Loucy (cell line): Measurements from ENCODE around the gene PEX14.
A peak's percentile ranks its signal among the peaks of the same experiment; 100 is the strongest.

Experiments
- H2AFZ ChIP-seq: fragments of 200-600 bp; sonication (generic); 2 replicates; pipeline ENCODE4 v1.6.0; 2016; ENCODE audit warnings: antibody characterized with exemption, mild to moderate bottlenecking, low read length, moderate library complexity
- H3F3A ChIP-seq: fragments of 200-600 bp; 2 replicates; pipeline ENCODE4 v1.6.0; 2016; ENCODE audit warnings: antibody characterized with exemption, low read depth, mild to moderate bottlenecking
- H3K27me3 ChIP-seq: fragments of 200-600 bp; sonication (generic); 2 replicates; pipeline ENCODE4 v1.6.1; 2014; ENCODE audit warnings: low read length, mild to moderate bottlenecking; ENCODE audit not compliant: insufficient read depth, poor library complexity, severe bottlenecking
- H3K36me3 ChIP-seq: fragments of 200-600 bp; sonication (generic); 2 replicates; pipeline ENCODE4 v1.6.1; 2016; ENCODE audit warnings: low read length; ENCODE audit not compliant: insufficient read depth
- H3K4me1 ChIP-seq: fragments of 200-600 bp; sonication (generic); 2 replicates; pipeline ENCODE4 v1.5.1; 2014; ENCODE audit warnings: low read length, mild to moderate bottlenecking; ENCODE audit not compliant: insufficient read depth, poor library complexity, severe bottlenecking
- H3K4me2 ChIP-seq: fragments of 200-600 bp; sonication (generic); 2 replicates; pipeline ENCODE4 v1.6.0; 2014; ENCODE audit warnings: antibody characterized with exemption, low read length, low read depth, mild to moderate bottlenecking; ENCODE audit not compliant: poor library complexity, severe bottlenecking
- H3K4me3 ChIP-seq: fragments of 200-600 bp; sonication (generic); 2 replicates; pipeline ENCODE4 v1.5.1; 2014; ENCODE audit warnings: low read length, mild to moderate bottlenecking, mixed read lengths; ENCODE audit not compliant: poor library complexity, severe bottlenecking
- H3K79me2 ChIP-seq: fragments of 200-600 bp; sonication (generic); 2 replicates; pipeline ENCODE4 v1.6.1; 2014; ENCODE audit warnings: low read length; ENCODE audit not compliant: insufficient read depth
- H3K9ac ChIP-seq: fragments of 200-600 bp; sonication (generic); 2 replicates; pipeline ENCODE4 v1.6.0; 2014; ENCODE audit warnings: mild to moderate bottlenecking, low read depth, low read length, moderate library complexity; ENCODE audit not compliant: poor library complexity, severe bottlenecking
- H3K9me2 ChIP-seq: fragments of 200-600 bp; sonication (generic); replicated peaks from 2 replicates; pipeline ENCODE4 v1.6.1; 2016; ENCODE audit warnings: low read depth, low read length, mixed read lengths
- H3K9me3 ChIP-seq: fragments of 200-600 bp; sonication (generic); 2 replicates; pipeline ENCODE4 v1.6.1; 2014; ENCODE audit warnings: mild to moderate bottlenecking, antibody characterized with exemption, low read length, low read depth; ENCODE audit not compliant: insufficient read depth
- H4K20me1 ChIP-seq: fragments of 200-600 bp; sonication (generic); 2 replicates; pipeline ENCODE4 v1.6.0; 2014; ENCODE audit warnings: antibody characterized with exemption, low read length, mild to moderate bottlenecking; ENCODE audit not compliant: insufficient read depth, poor library complexity, severe bottlenecking
- CTCF ChIP-seq: fragments of 200-600 bp; sonication (generic); conservative IDR thresholded peaks from 2 replicates; pipeline ENCODE4 v1.5.1; 2014; ENCODE audit warnings: mild to moderate bottlenecking, antibody characterized with exemption, low read length
- EZH2phosphoT487 ChIP-seq: fragments of 200-600 bp; IDR thresholded peaks from 2 replicates; pipeline ENCODE4 v1.6.1; 2018; ENCODE audit warnings: antibody characterized with exemption, mild to moderate bottlenecking, moderate library complexity, borderline replicate concordance

The PEX14 gene

GRCh38 chr1:10522322-10522860 lies 47.6 kb downstream of the PEX14 start:
- Histone ChIP-seq H3K4me3 (no peak overlapping the region), H4K20me1 (peaks cover 3% of the 10 kb centered on the region), H2AFZ (no peak overlapping the region), H3K9me3 (no peaks in the 10 kb centered on the region), H3K9me2 (no peaks in the 10 kb centered on the region), H3K36me3 (peaks cover 11% of the 10 kb centered on the region; the same call in 1 of the 2 replicates), H3F3A (no peaks in the 10 kb centered on the region), H3K79me2 (peaks cover 75% of the 10 kb centered on the region), H3K27me3 (no peaks in the 10 kb centered on the region), H3K4me1 (peaks cover 19% of the 10 kb centered on the region), H3K9ac (no peak overlapping the region), H3K4me2 (peak overlapping the region; percentile 11)
- TF ChIP-seq CTCF (no peak), EZH2phosphoT487 (no peak)

DNA sequence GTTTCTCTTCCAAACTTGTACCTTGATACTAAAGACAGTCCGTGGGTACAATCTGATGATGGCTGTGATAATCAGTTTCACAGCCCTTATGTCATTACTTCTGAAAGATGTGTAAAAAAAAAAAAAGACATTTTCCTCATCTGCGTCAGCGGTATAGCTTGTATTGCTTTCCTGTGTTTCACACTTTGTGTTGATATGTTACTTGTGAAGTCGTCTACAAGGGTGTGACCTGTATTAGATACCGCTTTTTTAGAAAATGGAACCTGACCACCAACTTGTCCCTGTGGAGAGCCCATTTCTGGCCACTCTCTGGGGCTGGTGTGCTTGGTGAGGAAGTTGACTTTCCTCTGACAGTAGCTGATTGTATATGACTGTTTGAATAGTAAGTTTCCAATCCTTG lies 50.5 kb downstream of the PEX14 start:
- H3K4me2 ChIP-seq: no peak overlapping the region
- no peak for TF ChIP-seq CTCF
- no peak for TF ChIP-seq EZH2phosphoT487
- H3K79me2 ChIP-seq: peaks cover 63% of the 10 kb centered on the region
- H3K4me3 ChIP-seq: no peak overlapping the region
- peaks cover 17% of the 10 kb centered on the region for H3K4me1 ChIP-seq
- peaks cover 3% of the 10 kb centered on the region for H4K20me1 ChIP-seq
- H2AFZ ChIP-seq: no peak overlapping the region
- no peak overlapping the region for H3K9ac ChIP-seq
- H3K9me3 ChIP-seq: no peaks in the 10 kb centered on the region
- no peaks in the 10 kb centered on the region for H3K9me2 ChIP-seq
- no peaks in the 10 kb centered on the region for H3K27me3 ChIP-seq
- H3F3A ChIP-seq: no peaks in the 10 kb centered on the region
- peaks cover 10% of the 10 kb centered on the region; the same call in 1 of the 2 replicates for H3K36me3 ChIP-seq

- Histone ChIP-seq H3K36me3 (0 out of 2 replicates have a peak, but pooled peaks cover 5% of the 10 kb centered on the region), H2AFZ (no peak overlapping the region), H3K9ac (no peak overlapping the region), H4K20me1 (no peaks in the 10 kb centered on the region), H3K4me3 (no peak overlapping the region), H3K9me2 (no peaks in the 10 kb centered on the region), H3F3A (no peaks in the 10 kb centered on the region), H3K9me3 (no peaks in the 10 kb centered on the region), H3K4me2 (no peak overlapping the region), H3K4me1 (peaks cover 16% of the 10 kb centered on the region), H3K27me3 (no peaks in the 10 kb centered on the region), H3K79me2 (peaks cover 61% of the 10 kb centered on the region)
- TF ChIP-seq CTCF (no peak), EZH2phosphoT487 (no peak)
Observed at GRCh38 chr1:10528066-10529014, 53.6 kb downstream of the PEX14 start.
